Gastroesophageal sphincter (tissue), 3 donors: ENCODE results near the gene PRND.

Experiments used
- EP300 ChIP-seq: sonication (generic); formaldehyde crosslinking; IDR thresholded peaks from one replicate; pipeline ENCODE4 v1.6.1; 2017; ENCODE audit warnings: antibody characterized with exemption, mild to moderate bottlenecking
- POLR2A ChIP-seq, 2 donors: fragments of 450-650 bp; IDR thresholded peaks; one replicate each; pipeline ENCODE4 v1.6.1; 2017; ENCODE audit warnings: antibody characterized with exemption in 2 of 2, mild to moderate bottlenecking in 2 of 2, moderate library complexity in 1 of 2
- POLR2AphosphoS5 ChIP-seq: sonication (generic); formaldehyde crosslinking; IDR thresholded peaks from one replicate; pipeline ENCODE4 v1.6.1; 2017; ENCODE audit warnings: antibody characterized with exemption
- TF ChIP-seq, protein P1 (sequence below), 4 experiments: fragments of 200-600 bp in 2 of 4; fragments of 450-650 bp in 2 of 4; sonication (generic) in 1 of 4; IDR thresholded peaks; one replicate each; pipeline ENCODE4 v1.5.1; 2017 to 2019; ENCODE audit warnings: antibody characterized with exemption in 4 of 4, mild to moderate bottlenecking in 2 of 4, moderate library complexity in 2 of 4

GRCh38 chr20:4684837-4685413 is 36.8 kb upstream of the PRND start:
- TF ChIP-seq POLR2A (IDR thresholded peaks at IDR 0.05) (no peak), POLR2AphosphoS5 (peak; percentile 51), EP300 (no peak)
- TF ChIP-seq, protein P1, sequence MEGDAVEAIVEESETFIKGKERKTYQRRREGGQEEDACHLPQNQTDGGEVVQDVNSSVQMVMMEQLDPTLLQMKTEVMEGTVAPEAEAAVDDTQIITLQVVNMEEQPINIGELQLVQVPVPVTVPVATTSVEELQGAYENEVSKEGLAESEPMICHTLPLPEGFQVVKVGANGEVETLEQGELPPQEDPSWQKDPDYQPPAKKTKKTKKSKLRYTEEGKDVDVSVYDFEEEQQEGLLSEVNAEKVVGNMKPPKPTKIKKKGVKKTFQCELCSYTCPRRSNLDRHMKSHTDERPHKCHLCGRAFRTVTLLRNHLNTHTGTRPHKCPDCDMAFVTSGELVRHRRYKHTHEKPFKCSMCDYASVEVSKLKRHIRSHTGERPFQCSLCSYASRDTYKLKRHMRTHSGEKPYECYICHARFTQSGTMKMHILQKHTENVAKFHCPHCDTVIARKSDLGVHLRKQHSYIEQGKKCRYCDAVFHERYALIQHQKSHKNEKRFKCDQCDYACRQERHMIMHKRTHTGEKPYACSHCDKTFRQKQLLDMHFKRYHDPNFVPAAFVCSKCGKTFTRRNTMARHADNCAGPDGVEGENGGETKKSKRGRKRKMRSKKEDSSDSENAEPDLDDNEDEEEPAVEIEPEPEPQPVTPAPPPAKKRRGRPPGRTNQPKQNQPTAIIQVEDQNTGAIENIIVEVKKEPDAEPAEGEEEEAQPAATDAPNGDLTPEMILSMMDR (IDR thresholded peaks at IDR 0.05), result no peak
